ENCODE measurements around the gene TMEM69.

DNA sequence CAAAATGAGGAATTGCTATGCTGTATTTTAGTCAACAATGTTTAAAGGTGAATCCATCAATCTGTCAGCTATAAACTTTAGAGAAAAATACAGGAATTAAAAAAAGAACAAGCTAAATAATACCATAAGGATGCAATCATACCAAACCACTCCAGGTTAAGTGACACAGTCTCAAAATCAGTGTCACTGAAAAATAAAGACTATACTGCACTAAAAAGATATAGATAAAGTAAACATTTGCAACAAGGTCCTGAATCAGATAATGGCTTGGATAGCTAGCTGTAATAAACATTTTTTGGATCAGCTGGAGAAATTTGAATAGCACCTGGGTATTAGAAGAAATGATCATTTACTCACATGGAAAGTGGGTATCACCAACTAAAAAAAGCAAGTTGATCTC, 9.5 kb upstream of the TMEM69 start:
- TF ChIP-seq PAX5 (IDR thresholded peaks at IDR 0.05; ENCODE audit: insufficient read depth, low read length, severe bottlenecking) (no peak), TAF1 (IDR thresholded peaks at IDR 0.05; ENCODE audit: low read depth, low read length) (no peak)

All from GM12891 (cell line).